Measurements from ENCODE around the gene PRELID1.
"Not testable (repeated sequence)": the region's sequence is repeated elsewhere in the genome, so short reads cannot be mapped to it uniquely, and the experiment has no call there.

PRELID1 gene

GRCh38 chr5:177336603-177337494 lies 33.2 kb downstream of the PRELID1 start:
- no peak for DNase-seq

DNA sequence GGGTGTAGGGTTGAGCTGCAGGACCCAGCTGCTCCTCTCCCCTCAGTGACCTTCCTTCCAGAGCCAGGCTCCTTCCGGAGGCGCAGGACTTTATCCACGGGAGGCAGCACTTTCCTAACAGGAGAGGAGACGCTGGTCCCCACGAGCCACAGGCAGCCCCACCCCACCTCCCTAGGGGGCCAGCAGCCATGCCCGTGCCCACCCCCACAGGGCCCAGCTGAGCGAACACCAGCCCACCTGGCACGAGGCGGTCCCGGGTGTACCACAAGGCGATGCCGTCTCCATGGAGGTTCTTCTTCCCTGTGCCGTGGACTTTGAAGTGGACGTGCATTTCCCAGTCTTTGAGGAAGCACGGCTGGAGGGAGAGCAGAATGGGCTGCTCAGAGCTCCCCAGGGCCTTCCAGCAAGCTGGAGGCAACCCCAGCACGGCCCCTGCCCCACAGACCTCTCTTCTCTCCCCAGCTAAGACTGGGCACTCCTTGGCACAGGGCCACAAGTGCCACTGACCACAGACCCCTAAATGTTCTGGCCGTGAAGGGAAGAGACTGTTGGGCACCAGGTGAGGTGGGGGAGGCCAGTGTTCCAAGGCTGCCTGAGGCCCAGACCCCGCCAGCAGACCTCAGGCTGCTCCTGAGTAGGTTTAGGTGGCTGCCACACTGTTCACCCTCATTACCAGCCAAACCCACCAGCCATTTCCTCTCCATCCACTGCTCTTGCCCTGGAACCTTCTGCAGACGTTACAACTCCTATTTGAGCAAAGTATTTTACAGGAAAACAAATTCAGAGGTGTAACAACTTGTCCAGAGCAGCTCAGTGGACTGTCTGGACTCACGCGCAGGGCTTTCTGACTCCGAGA lies 34.9 kb downstream of the PRELID1 start:
- DNase-seq: no peak

DNA sequence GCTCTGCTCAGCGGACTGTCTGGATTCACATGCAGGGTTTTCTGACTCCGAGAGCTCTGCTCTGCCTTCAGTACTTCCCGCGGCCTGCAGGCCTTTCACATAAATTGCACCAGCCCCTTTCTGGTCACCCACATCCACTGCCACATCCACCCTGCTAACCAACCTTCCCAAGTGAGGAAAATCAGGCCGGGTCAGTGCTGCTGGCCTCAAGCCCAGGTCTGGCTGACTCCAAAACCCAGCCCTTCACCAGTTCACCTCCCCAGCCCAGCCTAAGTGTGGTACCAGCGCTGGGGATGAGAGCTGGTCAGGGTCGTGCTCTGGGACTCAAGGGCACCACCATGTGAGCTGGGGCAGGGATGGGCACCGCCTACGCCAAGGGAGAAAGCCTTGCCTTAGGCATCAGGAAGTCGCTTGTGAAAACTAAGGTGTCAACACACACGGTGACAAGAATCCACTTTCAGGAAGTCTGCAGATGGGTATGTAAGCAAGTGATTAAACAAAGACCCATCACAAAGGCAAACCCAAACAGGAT lies 35.6 kb downstream of the PRELID1 start:
- DNase-seq: no peak

- DNase-seq: not testable (repeated sequence)
These were observed 39.4 kb downstream of the PRELID1 start for GRCh38 chr5:177343000-177343399.

DNA sequence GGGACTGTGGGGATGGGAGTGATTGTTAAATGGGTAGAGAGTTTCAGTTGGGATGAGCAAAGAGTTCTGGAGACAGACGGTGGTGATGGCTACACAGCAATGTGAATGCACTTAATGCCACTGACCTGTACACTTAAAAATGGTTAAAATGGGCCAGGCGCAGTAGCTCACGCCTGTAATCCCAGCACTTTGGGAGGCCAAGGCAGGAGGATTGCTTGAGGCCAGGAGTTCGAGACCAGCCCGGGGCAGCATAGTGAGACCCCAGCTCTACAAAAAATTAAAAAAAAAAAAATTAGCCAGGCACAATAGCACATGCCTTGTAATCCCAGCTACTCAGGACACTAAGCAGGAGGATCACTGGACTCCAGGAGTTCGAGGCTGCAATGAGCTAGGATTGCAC lies 40.2 kb downstream of the PRELID1 start:
- DNase-seq: no peak

DNA sequence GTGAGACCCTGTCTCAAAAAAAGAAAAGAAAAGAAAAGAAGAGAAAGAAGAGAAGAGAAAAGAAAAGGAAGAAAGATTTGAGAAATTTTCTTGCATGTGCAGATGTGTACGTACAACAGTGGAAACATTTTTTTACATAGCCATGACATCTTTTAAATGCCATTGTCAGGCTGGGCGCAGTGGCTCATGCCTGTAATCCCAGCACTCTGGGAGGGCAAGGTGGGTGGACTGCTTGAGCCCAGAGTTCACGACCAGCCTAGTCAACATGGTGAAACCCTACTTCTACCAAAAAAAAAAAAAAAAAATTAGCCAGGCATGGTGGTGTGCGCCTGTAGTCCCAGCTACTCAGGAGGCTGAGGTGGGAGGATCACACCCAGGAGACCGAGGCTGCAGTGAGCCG lies 41.3 kb downstream of the PRELID1 start:
- no peak for DNase-seq

DNA sequence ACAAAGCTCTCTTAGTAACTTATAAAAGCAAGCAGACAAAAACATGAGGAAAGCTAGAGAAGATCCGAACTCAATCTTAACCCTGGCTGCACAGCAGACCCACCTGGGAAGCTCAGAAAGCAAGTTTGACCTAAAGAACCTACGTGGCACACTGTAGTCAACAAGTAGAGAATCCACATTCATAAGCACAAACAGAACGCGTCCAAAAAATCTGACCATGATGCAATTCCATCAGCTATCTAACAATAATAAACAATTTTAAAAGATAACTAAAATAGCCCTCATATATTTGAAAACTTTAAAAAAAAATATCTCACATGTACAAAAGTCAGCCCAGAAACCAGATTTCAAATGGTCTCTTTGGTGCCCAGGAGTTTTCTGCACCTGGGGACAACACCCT lies 43.2 kb downstream of the PRELID1 start:
- DNase-seq: no peak

DNA sequence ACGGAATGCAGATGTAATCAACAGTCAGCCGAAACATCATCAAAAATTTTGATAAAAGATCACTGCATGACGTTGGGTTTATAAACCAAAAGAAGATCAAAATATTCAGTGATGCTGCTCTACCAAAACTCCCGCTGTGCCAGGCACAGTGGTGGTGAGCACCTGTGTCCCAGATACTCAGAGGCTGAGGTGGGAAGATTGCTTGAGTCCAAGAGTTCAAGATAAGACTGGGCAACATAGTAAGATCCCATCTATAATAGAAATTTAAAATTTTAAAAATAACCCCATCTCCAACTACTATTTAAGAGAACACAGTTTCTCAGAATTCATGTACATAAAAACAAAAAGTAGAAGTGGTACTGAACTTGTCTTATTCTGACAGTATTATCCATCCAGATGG lies 44.1 kb downstream of the PRELID1 start:
- no peak for DNase-seq

GRCh38 chr5:177349362-177349647 lies 45.7 kb downstream of the PRELID1 start:
- no peak for DNase-seq

- DNase-seq: no peak
These were observed 46.2 kb downstream of the PRELID1 start for GRCh38 chr5:177349762-177350161.

- DNase-seq: no peak
These were observed 47.3 kb downstream of the PRELID1 start for GRCh38 chr5:177350776-177351391.

- DNase-seq: peak; percentile 85 to 88
These were observed 48.1 kb downstream of the PRELID1 start, which contains the start of gene LMAN2 for GRCh38 chr5:177351392-177352329. Gene LMAN2 (minus strand): TSS chr5:177351668. CDS start chr5:177351647, 21 bp downstream.

DNA sequence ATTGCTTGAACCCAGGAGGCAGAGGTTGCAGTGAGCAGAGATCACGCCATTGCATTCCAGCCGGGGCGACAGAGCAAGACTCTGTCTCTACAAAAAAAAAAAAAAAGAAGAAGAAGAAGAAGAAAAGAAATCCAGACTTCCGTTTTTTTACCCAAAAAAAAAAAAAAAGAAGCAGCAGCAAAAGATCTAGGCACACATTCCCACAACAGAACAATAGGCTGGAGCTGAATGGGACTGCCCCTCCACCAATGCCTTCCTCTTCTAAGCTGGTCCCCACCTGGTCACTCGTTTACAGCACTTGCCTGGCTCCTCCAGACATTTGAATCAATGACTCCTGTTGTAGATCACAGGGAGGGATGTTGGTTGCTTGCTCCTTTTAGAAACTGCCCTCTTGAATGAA lies 49.5 kb downstream of the PRELID1 start:
- DNase-seq: no peak

- DNase-seq: no peak
These were observed 50.7 kb downstream of the PRELID1 start for GRCh38 chr5:177354256-177354655.

DNA sequence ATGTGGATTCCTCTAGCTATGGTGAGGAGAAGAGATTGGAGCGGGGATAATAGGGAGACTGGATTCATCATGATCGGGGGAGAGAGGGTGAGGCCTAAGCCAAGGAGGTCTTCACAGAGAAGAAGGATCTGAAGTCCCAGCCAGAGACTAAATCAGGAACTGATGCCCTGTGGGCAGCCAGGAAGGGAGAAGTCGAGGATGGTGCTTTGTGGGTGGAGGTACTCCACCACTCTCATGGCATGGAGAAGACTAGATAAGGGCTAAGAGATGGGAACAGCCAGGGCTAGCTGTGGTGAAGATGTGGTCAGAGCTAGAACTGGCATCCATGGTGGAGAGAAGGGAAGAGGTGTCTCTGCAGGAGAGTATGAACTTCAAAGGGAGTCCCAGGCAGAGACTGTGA lies 51.1 kb downstream of the PRELID1 start:
- DNase-seq: no peak

GRCh38 chr5:177355162-177355867 lies 51.7 kb downstream of the PRELID1 start:
- no peak for DNase-seq

DNA sequence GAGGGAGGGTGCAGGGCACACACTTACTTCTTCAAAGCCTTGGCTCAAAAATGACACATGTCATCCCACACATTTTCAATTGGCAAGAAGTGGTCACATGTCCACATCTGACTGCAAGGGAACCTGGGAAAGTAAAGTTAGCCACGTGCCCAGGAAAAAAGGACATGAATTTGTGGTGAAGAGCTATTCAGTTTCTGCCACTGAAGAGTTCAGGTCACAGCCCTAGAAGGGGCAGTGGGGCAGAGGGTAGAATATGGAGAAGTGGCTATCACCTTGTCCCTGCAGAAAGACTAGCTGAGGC lies 52.2 kb downstream of the PRELID1 start:
- DNase-seq: no peak

All from activated CD4-positive, alpha-beta T cell treated with anti-CD3 and anti-CD28 coated beads, Interleukin-2, amount 50 U/mL, for 4 hours (primary cell).